Calu3 (cell line): Measurements from ENCODE around the gene KRTAP17-1. TPM values are rescaled to one million over a fixed set of nuclear protein-coding genes. Genes with fewer than 3 reads are reported as not detected.

ENCODE experiments used
- BruUV-seq: library from RNA; stranded (reverse); fragments of 400-500 nt; replicated peaks from 2 replicates; lab custom pipeline; 2021; lab: Mats Ljungman, UMichigan
- CTCF ChIA-PET: fragments of 300-600 bp; sonication (Branson Sonifier 250); formaldehyde crosslinking; loops from one replicate; lab custom pipeline; 2022; ENCODE audit warnings: antibody characterized with exemption; lab: Charles Lee
- DNase-seq: peaks from one replicate; pipeline ENCODE4 v3.0.0; 2022
- H3K27ac Mint-ChIP-seq: one replicate; pipeline ENCODE4 v1.8.0; 2022; ENCODE audit warnings: mixed read lengths; ENCODE audit not compliant: unreplicated experiment
- H3K27me3 Mint-ChIP-seq: one replicate; pipeline ENCODE4 v1.8.0; 2022; ENCODE audit warnings: mixed read lengths; ENCODE audit not compliant: unreplicated experiment
- H3K36me3 Mint-ChIP-seq: one replicate; pipeline ENCODE4 v1.8.0; 2022; ENCODE audit warnings: mild to moderate bottlenecking, moderate library complexity, mixed read lengths; ENCODE audit not compliant: insufficient read depth, unreplicated experiment
- H3K4me1 Mint-ChIP-seq: one replicate; pipeline ENCODE4 v1.8.0; 2022; ENCODE audit warnings: mild to moderate bottlenecking, low read depth, mixed read lengths; ENCODE audit not compliant: unreplicated experiment
- H3K4me3 Mint-ChIP-seq: one replicate; pipeline ENCODE4 v1.8.0; 2022; ENCODE audit warnings: mild to moderate bottlenecking, low read depth, moderate library complexity, mixed read lengths; ENCODE audit not compliant: unreplicated experiment
- H3K9me3 Mint-ChIP-seq: one replicate; pipeline ENCODE4 v1.8.0; 2022; ENCODE audit warnings: low read depth, mixed read lengths; ENCODE audit not compliant: unreplicated experiment
- CTCF ChIP-seq: fragments of 200-600 bp; IDR thresholded peaks from one replicate; pipeline ENCODE4 v1.8.0; 2022; ENCODE audit warnings: antibody characterized with exemption; ENCODE audit not compliant: unreplicated experiment
- intact Hi-C: fragments of 100-400 bp; cut with micrococcal nuclease; formaldehyde crosslinking; loops from one replicate; pipeline ENCODE4 v1.10.0; 2022; ENCODE audit not compliant: unreplicated experiment
- total RNA-seq: library from RNA; stranded (reverse); gene quantifications from 2 replicates; pipeline ENCODE4 v1.2.3, GENCODE V29; 2022

The KRTAP17-1 gene
- total RNA-seq, 1 experiment from 2014 or later, result not detected

DNA sequence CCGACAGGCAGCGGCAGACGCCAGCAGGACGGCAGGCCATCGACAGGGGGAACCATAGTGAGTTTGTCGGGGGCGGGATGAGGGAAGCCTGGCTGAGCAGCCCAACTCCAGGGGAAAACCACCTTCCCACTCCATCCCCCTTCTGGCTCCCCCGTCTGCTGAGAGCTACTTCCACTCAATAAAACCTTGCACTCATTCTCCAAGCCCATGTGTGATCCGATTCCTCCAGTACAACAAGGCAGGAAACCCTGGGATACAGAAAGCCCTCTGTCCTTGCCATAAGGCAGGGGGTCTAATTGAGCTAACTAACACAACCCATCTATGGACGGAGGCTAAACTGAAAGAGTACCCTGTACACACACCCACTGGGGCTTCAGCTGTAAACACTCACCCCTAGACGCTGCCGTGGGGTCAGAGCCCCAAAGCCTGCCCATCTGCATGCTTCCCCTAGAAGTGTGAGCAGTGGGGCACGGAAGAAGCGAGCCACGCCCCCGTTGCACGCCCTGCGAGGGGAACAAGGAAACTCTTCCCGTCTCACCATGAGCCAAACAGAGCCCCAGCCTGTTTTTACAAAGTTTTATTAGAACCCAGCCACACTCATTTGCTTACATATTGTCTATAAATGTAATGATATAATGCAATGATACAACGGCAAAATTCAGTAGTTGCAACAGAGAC lies 16.9 kb downstream of the KRTAP17-1 start:
- H3K36me3 Mint-ChIP-seq, result no peaks in the 10 kb centered on the region
- no TSS peak for BruUV-seq

GRCh38 chr17:41296846-41297245 lies 18.7 kb downstream of the KRTAP17-1 start:
- CTCF ChIA-PET, result no interaction called here
- Mint-ChIP-seq H3K27me3 (no peaks in the 10 kb centered on the region), H3K4me3 (no peak overlapping the region), H3K36me3 (no peaks in the 10 kb centered on the region), H3K9me3 (peaks cover 3% of the 10 kb centered on the region), H3K27ac (no peak overlapping the region), H3K4me1 (no peaks in the 10 kb centered on the region)
- no TSS peak for BruUV-seq
- intact Hi-C loops, result no loop called here
- DNase-seq, result no peak
- TF ChIP-seq CTCF, result no peak

More for the DNA sequence above, 16.9 kb downstream of the KRTAP17-1 start:
- Mint-ChIP-seq H3K4me3 (no peak overlapping the region), H3K27ac (no peak overlapping the region), H3K27me3 (no peaks in the 10 kb centered on the region), H3K9me3 (peaks cover 3% of the 10 kb centered on the region), H3K4me1 (no peaks in the 10 kb centered on the region)
- TF ChIP-seq CTCF, result no peak
- CTCF ChIA-PET, result no interaction called here
- intact Hi-C loops, result no loop called here
- no peak for DNase-seq

GRCh38 chr17:41294016-41294415 lies 21.5 kb downstream of the KRTAP17-1 start:
- H3K27me3 Mint-ChIP-seq, result no peaks in the 10 kb centered on the region
- TF ChIP-seq CTCF, result no peak
- H3K4me1 Mint-ChIP-seq, result no peaks in the 10 kb centered on the region
- peaks cover 3% of the 10 kb centered on the region for H3K9me3 Mint-ChIP-seq
- CTCF ChIA-PET, result interaction anchor here (1.0 kb wide), 1 partner anchor 407 kb away, joined by 3 read pairs; no protein-coding TSS in a partner anchor
- no peak overlapping the region for H3K27ac Mint-ChIP-seq
- no peak for DNase-seq
- H3K4me3 Mint-ChIP-seq, result no peak overlapping the region
- BruUV-seq, result no TSS peak
- no peaks in the 10 kb centered on the region for H3K36me3 Mint-ChIP-seq
- intact Hi-C loops, result no loop called here

DNA sequence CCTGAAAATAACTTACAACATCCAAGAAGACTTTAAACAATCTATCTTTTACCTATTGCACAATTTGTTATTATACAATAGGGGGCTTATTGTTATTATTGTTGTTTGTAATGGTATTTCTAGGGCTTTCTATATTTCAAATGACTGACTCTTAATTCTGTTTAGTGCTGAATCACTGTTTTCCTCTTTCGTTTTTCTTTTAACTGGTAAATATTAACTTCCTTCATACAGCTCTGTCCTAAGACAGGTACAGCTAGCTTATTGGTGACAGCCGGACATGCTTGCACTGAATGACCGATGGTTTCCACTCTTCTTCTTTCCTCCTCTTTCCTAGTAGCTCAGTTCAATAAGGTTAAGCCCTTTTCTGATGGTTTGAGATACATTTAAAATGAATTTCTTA lies 28.5 kb downstream of the KRTAP17-1 start:
- peaks cover 2% of the 10 kb centered on the region for H3K9me3 Mint-ChIP-seq
- TF ChIP-seq CTCF, result no peak
- no TSS peak for BruUV-seq
- no peaks in the 10 kb centered on the region for H3K36me3 Mint-ChIP-seq
- H3K27ac Mint-ChIP-seq, result peak overlapping the region; percentile 36
- peaks cover 38% of the 10 kb centered on the region for H3K4me1 Mint-ChIP-seq
- DNase-seq, result no peak
- intact Hi-C loops, result no loop called here
- no peaks in the 10 kb centered on the region for H3K27me3 Mint-ChIP-seq
- CTCF ChIA-PET, result interaction anchor here (0.7 to 1.3 kb wide), 3 partner anchors 35 to 155 kb away, joined by 3 to 4 read pairs (median 4); no protein-coding TSS in a partner anchor
- H3K4me3 Mint-ChIP-seq, result no peak overlapping the region
